ENCODE measurements around the gene ANKS3.

DNA sequence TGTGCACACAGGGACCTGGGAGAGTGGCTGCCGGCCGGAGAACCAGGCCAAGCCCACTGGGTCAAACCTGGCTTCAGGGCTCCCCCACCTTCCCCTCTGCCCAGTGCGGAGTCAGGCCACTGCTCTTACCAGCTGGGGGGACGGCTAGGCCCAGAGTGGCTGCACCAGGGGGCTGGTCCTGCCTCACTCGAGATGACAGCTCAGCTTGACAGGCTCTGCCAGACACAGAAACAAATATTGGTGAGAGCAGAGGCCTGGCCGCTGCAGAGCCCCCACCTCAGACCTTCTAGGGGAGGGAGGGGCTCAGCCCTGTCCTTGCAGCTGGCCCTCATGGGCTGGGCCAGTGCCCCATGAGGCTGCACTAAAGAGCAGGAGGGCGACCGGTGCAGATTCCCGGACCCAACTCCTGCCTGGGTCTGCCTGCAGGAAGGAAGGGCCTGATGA, 36.2 kb downstream of the ANKS3 start:
- TF ChIP-seq FOXM1 (IDR thresholded peaks at IDR 0.05; ENCODE audit: borderline replicate concordance) (no peak), SUZ12 (IDR thresholded peaks at IDR 0.05) (no peak), NFRKB (IDR thresholded peaks at IDR 0.05) (no peak), BHLHE40 (IDR thresholded peaks at IDR 0.05; ENCODE audit: borderline replicate concordance) (no peak)

Data from HEK293T (cell line).